GM23248 (cell line): ENCODE data around the gene RBFOX1. TPM values are rescaled to one million over a fixed set of nuclear protein-coding genes. Genes with fewer than 3 reads are reported as not detected.

Experiments
- DNase-seq: peaks from one replicate; pipeline ENCODE4 v3.0.0-alpha.2; 2015
- H2AFZ ChIP-seq: fragments of 200-600 bp; sonication (generic); 2 replicates; pipeline ENCODE4 v1.6.1; 2016; ENCODE audit warnings: antibody characterized with exemption
- H3F3A ChIP-seq: fragments of 200-600 bp; sonication (generic); 2 replicates; pipeline ENCODE4 v1.6.1; 2016; ENCODE audit warnings: mild to moderate bottlenecking, antibody characterized with exemption, mixed run types; ENCODE audit not compliant: insufficient read depth
- H3K27ac ChIP-seq: fragments of 200-600 bp; sonication (generic); 2 replicates; pipeline ENCODE4 v1.5.1; 2016; ENCODE audit warnings: mild to moderate bottlenecking
- H3K27me3 ChIP-seq: fragments of 200-600 bp; sonication (generic); replicated peaks from 2 replicates; pipeline ENCODE4 v1.6.1; 2016; ENCODE audit warnings: mild to moderate bottlenecking; ENCODE audit not compliant: insufficient read depth
- H3K36me3 ChIP-seq: fragments of 200-600 bp; sonication (generic); 2 replicates; pipeline ENCODE4 v1.6.1; 2016; ENCODE audit warnings: low read depth, mild to moderate bottlenecking
- H3K4me1 ChIP-seq: fragments of 200-600 bp; sonication (generic); 2 replicates; pipeline ENCODE4 v1.6.1; 2016; ENCODE audit warnings: mild to moderate bottlenecking; ENCODE audit not compliant: insufficient read depth
- H3K4me2 ChIP-seq: fragments of 200-600 bp; sonication (generic); one replicate; pipeline ENCODE4 v1.6.1; 2016; ENCODE audit warnings: mild to moderate bottlenecking; ENCODE audit not compliant: unreplicated experiment
- H3K4me3 ChIP-seq: fragments of 200-600 bp; sonication (generic); 2 replicates; pipeline ENCODE4 v1.5.1; 2016; ENCODE audit warnings: mild to moderate bottlenecking
- H3K79me2 ChIP-seq: fragments of 200-600 bp; sonication (generic); 2 replicates; pipeline ENCODE4 v1.6.1; 2016; ENCODE audit warnings: mild to moderate bottlenecking; ENCODE audit not compliant: insufficient read depth
- H3K9ac ChIP-seq: fragments of 200-600 bp; sonication (generic); 2 replicates; pipeline ENCODE4 v1.6.1; 2016; ENCODE audit warnings: mild to moderate bottlenecking
- H3K9me2 ChIP-seq: fragments of 200-600 bp; sonication (generic); 2 replicates; pipeline ENCODE4 v1.6.1; 2016; ENCODE audit warnings: mixed run types, mild to moderate bottlenecking, moderate library complexity; ENCODE audit not compliant: insufficient read depth
- H3K9me3 ChIP-seq: fragments of 200-600 bp; sonication (generic); one replicate; pipeline ENCODE4 v1.6.1; 2017; ENCODE audit warnings: low read depth
- H4K20me1 ChIP-seq: fragments of 200-600 bp; sonication (generic); 2 replicates; pipeline ENCODE4 v1.6.0; 2016; ENCODE audit not compliant: insufficient read depth
- EZH2 ChIP-seq: fragments of 200-600 bp; sonication (generic); IDR thresholded peaks from 2 replicates; pipeline ENCODE4 v1.6.1; 2018; ENCODE audit warnings: antibody characterized with exemption, mild to moderate bottlenecking; ENCODE audit not compliant: insufficient read depth, poor library complexity, severe bottlenecking
- EZH2phosphoT487 ChIP-seq: fragments of 200-600 bp; sonication (generic); IDR thresholded peaks from 2 replicates; pipeline ENCODE4 v1.6.1; 2018; ENCODE audit warnings: antibody characterized with exemption, moderate library complexity, mild to moderate bottlenecking, low read depth; ENCODE audit not compliant: insufficient read depth
- WGBS, 2 experiments: methylation state at CpG; one replicate each; pipeline ENCODE4 v1.1.6; 2015 to 2017; ENCODE audit warnings: low lambda C conversion rate in 2 of 2, low coverage in 1 of 2; ENCODE audit errors: missing lambda C conversion rate in 2 of 2; 5-methylcytosine and 5-hydroxymethylcytosine counted together
- in situ Hi-C: fragments of 300-500 bp; cut with MboI; formaldehyde crosslinking; loops from 2 replicates; pipeline ENCODE4 v1.15.0; 2020
- polyA plus RNA-seq: library from polyadenylated mRNA; unstranded; fragments of >200 nt; fragmentation: Nextera tagmentation; extraction: Ambion mirVana; gene quantifications from 2 replicates; pipeline ENCODE4 v1.2.1, GENCODE V29; 2016
- total RNA-seq: library from RNA; depleted of rRNA; stranded (reverse); fragments of >200 nt; shearing (Covaris generic); gene quantifications from 2 replicates; pipeline ENCODE4 v1.2.3, GENCODE V29; 2014

Gene RBFOX1
- total and polyA plus RNA-seq, 2 experiments from 2014 or later: not detected

DNA sequence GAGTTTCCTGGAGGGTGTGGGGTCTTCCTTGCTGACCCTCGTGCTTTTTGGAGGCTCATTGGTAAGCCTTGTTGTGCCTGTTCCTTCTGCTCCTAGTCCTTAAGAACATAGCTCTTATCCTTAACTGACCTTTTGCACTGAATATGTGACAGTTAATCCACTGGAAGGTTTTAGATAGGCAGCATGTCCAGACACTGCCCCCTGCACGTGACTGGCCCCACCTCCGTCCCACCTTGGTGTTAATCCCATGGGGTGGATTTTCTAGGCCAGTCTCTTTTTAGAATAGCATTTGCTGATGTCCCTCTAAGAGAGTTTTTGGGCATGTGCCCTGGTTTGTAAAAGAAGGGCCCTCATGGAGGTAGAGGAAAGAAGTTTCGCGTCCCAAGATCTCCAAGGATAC is 58.3 kb downstream of the RBFOX1 start:
- Histone ChIP-seq H3K27ac (no peak overlapping the region), H3K9me3 (no peaks in the 10 kb centered on the region), H3F3A (no peaks in the 10 kb centered on the region), H3K27me3 (no peaks in the 10 kb centered on the region), H3K4me1 (no peaks in the 10 kb centered on the region), H3K9me2 (no peaks in the 10 kb centered on the region), H3K79me2 (no peaks in the 10 kb centered on the region), H3K4me3 (no peak overlapping the region), H2AFZ (no peak overlapping the region), H3K9ac (no peak overlapping the region), H3K4me2 (no peak overlapping the region), H3K36me3 (no peaks in the 10 kb centered on the region), H4K20me1 (no peaks in the 10 kb centered on the region)
- DNase-seq: no peak
- no peak for TF ChIP-seq EZH2
- TF ChIP-seq EZH2phosphoT487: no peak
- in situ Hi-C loops: no loop called here
- 19 to 28% methylated on average over 5 of the region's 5 CpGs for WGBS, 2 experiments

DNA sequence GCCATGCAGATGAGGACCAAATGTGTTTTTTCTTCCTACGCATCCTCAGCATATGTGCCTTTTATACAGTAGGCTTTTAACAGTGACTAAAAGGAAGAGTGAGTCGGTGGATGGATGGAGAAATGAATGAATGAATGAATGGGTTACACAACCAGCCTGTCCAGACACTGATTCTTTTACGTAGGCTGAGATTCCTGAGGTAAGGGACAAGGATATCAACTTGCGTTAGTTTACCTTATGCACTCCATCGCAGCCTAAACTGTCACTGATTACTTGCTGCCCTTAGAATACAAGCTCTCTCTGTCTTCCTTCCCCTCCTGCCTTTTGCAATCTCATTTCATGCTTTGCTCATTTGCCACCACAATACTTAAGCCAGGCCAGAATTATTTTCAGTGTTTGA is 59.0 kb downstream of the RBFOX1 start:
- no peaks in the 10 kb centered on the region for H4K20me1 ChIP-seq
- H3K27ac ChIP-seq: no peak overlapping the region
- 9 to 13% methylated on average over 5 of the region's 5 CpGs for WGBS, 2 experiments
- H3K79me2 ChIP-seq: no peaks in the 10 kb centered on the region
- in situ Hi-C loops: no loop called here
- H3K4me2 ChIP-seq: no peak overlapping the region
- H3K4me1 ChIP-seq: no peaks in the 10 kb centered on the region
- no peak overlapping the region for H3K4me3 ChIP-seq
- H3K36me3 ChIP-seq: no peaks in the 10 kb centered on the region
- no peak overlapping the region for H3K9ac ChIP-seq
- H3K9me3 ChIP-seq: no peaks in the 10 kb centered on the region
- no peaks in the 10 kb centered on the region for H3K9me2 ChIP-seq
- H3F3A ChIP-seq: no peaks in the 10 kb centered on the region
- H2AFZ ChIP-seq: no peak overlapping the region
- no peak for TF ChIP-seq EZH2phosphoT487
- TF ChIP-seq EZH2: no peak
- no peak for DNase-seq
- no peaks in the 10 kb centered on the region for H3K27me3 ChIP-seq

DNA sequence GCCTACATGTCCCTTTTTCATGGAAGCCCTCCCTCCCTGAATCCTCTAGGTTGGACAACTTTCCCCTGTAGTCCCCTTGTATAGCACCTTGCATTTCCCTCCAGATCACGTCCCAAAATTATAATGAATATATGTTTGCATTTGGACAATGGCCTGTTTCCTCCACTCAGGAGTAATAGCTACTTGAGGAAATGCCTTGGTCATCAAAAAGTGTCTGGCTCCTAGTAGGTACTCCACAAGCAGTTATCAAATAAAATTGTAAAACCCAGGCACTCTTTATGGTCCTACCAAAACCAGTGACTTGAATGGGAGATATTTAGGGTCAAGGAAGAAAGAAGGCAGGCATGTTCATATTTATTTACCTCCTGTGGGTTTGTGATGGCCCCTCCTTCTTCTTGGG is 59.6 kb downstream of the RBFOX1 start:
- no peaks in the 10 kb centered on the region for H3K9me2 ChIP-seq
- no peaks in the 10 kb centered on the region for H4K20me1 ChIP-seq
- no peak overlapping the region for H3K27ac ChIP-seq
- no peaks in the 10 kb centered on the region for H3K36me3 ChIP-seq
- H3K4me2 ChIP-seq: no peak overlapping the region
- H3K9me3 ChIP-seq: no peaks in the 10 kb centered on the region
- no peak for TF ChIP-seq EZH2phosphoT487
- no peak for TF ChIP-seq EZH2
- H3K4me3 ChIP-seq: no peak overlapping the region
- H3K9ac ChIP-seq: no peak overlapping the region
- H3K4me1 ChIP-seq: no peaks in the 10 kb centered on the region
- DNase-seq: no peak
- H3K27me3 ChIP-seq: no peaks in the 10 kb centered on the region
- H3F3A ChIP-seq: no peaks in the 10 kb centered on the region
- no peaks in the 10 kb centered on the region for H3K79me2 ChIP-seq
- 2 to 11% methylated on average over 1 of the region's 1 CpG for WGBS, 2 experiments
- in situ Hi-C loops: no loop called here
- H2AFZ ChIP-seq: no peak overlapping the region

DNA sequence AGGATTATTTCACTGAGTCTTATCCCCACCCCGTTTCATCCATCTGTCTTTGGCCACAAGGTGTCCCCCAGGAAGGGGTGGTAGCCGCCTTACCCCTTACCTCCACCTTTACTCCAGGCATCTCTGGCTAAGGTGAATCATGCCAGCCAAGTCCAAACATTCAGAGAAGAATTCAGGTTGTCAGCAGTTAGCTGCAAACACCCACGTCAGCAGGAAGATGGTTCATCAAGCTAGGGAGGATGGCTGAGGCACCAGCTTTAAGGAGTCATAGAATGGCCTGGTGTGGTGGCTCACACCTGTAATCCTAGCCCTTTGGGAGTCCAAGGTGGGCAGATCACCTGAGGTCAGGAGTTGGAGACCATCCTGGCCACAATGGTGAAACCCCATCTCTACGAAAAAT is 61.0 kb downstream of the RBFOX1 start:
- Histone ChIP-seq H3K4me2 (no peak overlapping the region), H3K27ac (no peak overlapping the region), H3K9me3 (no peaks in the 10 kb centered on the region), H3K27me3 (no peaks in the 10 kb centered on the region), H3K4me1 (no peaks in the 10 kb centered on the region), H4K20me1 (no peaks in the 10 kb centered on the region), H3F3A (no peaks in the 10 kb centered on the region), H3K9me2 (no peaks in the 10 kb centered on the region), H2AFZ (no peak overlapping the region), H3K9ac (no peak overlapping the region), H3K79me2 (no peaks in the 10 kb centered on the region), H3K4me3 (no peak overlapping the region), H3K36me3 (no peaks in the 10 kb centered on the region)
- in situ Hi-C loops: no loop called here
- 31 to 45% methylated on average over 4 of the region's 4 CpGs for WGBS, 2 experiments
- no peak for DNase-seq
- no peak for TF ChIP-seq EZH2
- TF ChIP-seq EZH2phosphoT487: no peak

DNA sequence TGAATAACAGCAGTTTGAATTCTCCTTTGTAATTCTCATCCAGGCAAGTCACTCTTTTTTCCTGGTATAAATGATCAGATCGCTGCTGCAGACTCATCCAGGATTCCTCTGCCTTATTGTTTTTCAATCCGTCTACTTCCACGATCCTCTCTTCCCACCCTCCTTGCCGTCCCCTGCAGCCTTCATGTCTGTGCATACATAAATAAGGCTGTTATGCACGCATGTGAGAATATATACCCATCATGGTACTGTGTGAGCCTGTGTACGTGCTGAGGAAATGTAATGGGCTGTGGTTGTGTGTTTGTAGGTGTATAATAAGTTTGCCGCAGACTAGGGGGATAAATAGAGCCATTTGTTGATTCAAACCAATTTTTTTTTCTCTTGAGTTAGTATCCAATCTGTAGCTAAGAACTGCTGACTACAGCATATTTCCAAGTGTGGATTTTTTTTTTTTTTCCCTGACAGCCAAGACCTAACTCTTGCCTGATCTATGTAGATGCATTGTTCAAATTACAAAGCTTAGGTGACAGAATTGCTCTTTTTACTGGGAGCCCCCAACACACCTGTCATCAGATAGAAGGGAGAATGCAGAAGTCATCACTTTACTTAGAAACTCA is 62.2 kb downstream of the RBFOX1 start:
- Histone ChIP-seq H3K9me2 (no peaks in the 10 kb centered on the region), H3K9ac (no peak overlapping the region), H3K27me3 (no peaks in the 10 kb centered on the region), H3K79me2 (no peaks in the 10 kb centered on the region), H3K4me1 (no peaks in the 10 kb centered on the region), H3K4me2 (no peak overlapping the region), H3K27ac (no peak overlapping the region), H3K36me3 (no peaks in the 10 kb centered on the region), H3K4me3 (no peak overlapping the region), H3F3A (no peaks in the 10 kb centered on the region), H4K20me1 (no peaks in the 10 kb centered on the region), H2AFZ (no peak overlapping the region), H3K9me3 (no peaks in the 10 kb centered on the region)
- in situ Hi-C loops: no loop called here
- TF ChIP-seq EZH2phosphoT487 (no peak), EZH2 (no peak)
- WGBS, 2 experiments: 15 to 19% methylated on average over 7 of the region's 7 CpGs
- DNase-seq: no peak
